HCT116 (cell line): Measurements from ENCODE around the gene QKI. TPM values are rescaled to one million over a fixed set of nuclear protein-coding genes. Genes with fewer than 3 reads are reported as not detected.

Experiments used
- ATAC-seq: fragments of 200-7000 bp; cut with Tn5 transposase; 2 replicates; pipeline ENCODE4 v1.9.1; 2020; ENCODE audit warnings: mild to moderate bottlenecking, moderate library complexity
- BruUV-seq: library from RNA; stranded (reverse); fragments of 400-500 nt; replicated peaks from 2 replicates; lab custom pipeline; 2021; lab: Mats Ljungman, UMichigan
- CTCF ChIA-PET: fragments of 300-600 bp; sonication (Branson Sonifier 250); formaldehyde crosslinking; loops from one replicate; lab custom pipeline; 2021; ENCODE audit warnings: antibody characterized with exemption; lab: Charles Lee
- POLR2A ChIA-PET: fragments of 300-600, 350-600 bp; sonication (Branson Sonifier 250); formaldehyde crosslinking; loops from one replicate; lab custom pipeline; 2021; ENCODE audit warnings: antibody characterized with exemption; lab: Charles Lee
- RAD21 ChIA-PET, 2 experiments: fragments of 300-600 bp; sonication (Branson Sonifier 250); formaldehyde crosslinking; loops; one replicate each; lab custom pipeline; 2023; ENCODE audit warnings: low total read pairs in 2 of 2; ENCODE audit not compliant: uncharacterized antibody in 2 of 2, unreplicated experiment in 2 of 2, low non-redundant PET in 1 of 2; lab: Charles Lee
- DNase-seq: peaks from one replicate; pipeline ENCODE4 v3.0.0-alpha.2; 2010; ENCODE audit warnings: low read depth, low spot score
- H2AFZ ChIP-seq: fragments of 200-600 bp; shearing (Covaris generic), sonication (generic); 2 replicates; pipeline ENCODE4 v1.6.1; 2017; ENCODE audit warnings: low read depth, mixed run types, mixed read lengths, antibody characterized with exemption, low read length; ENCODE audit not compliant: poor library complexity, severe bottlenecking
- H3K27ac ChIP-seq: 2 replicates; pipeline ENCODE4 v1.5.1; 2012; ENCODE audit warnings: low read depth, low read length
- H3K27me3 ChIP-seq: fragments of 200-600 bp; sonication (generic); 2 replicates; pipeline ENCODE4 v1.6.1; 2016; ENCODE audit warnings: mixed run types, low read length, mixed read lengths; ENCODE audit not compliant: insufficient read depth
- H3K36me3 ChIP-seq, 2 experiments: fragments of 200-500 bp in 1 of 2; fragments of 200-600 bp in 1 of 2; sonication (Bioruptor generic) in 1 of 2; sonication (generic) in 1 of 2; 2 replicates each; pipeline versions ENCODE4 v1.5.1 to v1.6.1; 2014 to 2016; ENCODE audit warnings: low read length in 2 of 2, inconsistent platforms in 1 of 2, mixed read lengths in 1 of 2, mixed run types in 1 of 2; ENCODE audit not compliant: insufficient read depth in 2 of 2, control insufficient read depth in 1 of 2
- H3K4me1 ChIP-seq, 2 experiments: fragments of 200-600 bp in 1 of 2; sonication (generic) in 1 of 2; 2 replicates each; pipeline versions ENCODE4 v1.5.1 to v1.6.1; 2012 to 2017; ENCODE audit warnings: low read length in 2 of 2, inconsistent platforms in 1 of 2, mild to moderate bottlenecking in 1 of 2, mixed read lengths in 1 of 2, mixed run types in 1 of 2, moderate library complexity in 1 of 2; ENCODE audit not compliant: insufficient read depth in 2 of 2, control insufficient read depth in 1 of 2
- H3K4me2 ChIP-seq: fragments of 200-600 bp; sonication (generic); 2 replicates; pipeline ENCODE4 v1.6.1; 2017; ENCODE audit warnings: mixed run types, low read length, mixed read lengths
- H3K4me3 ChIP-seq, 2 experiments: fragments of 200-600 bp in 1 of 2; sonication (generic) in 1 of 2; replicated peaks in 1 of 2; 2 replicates each; pipeline ENCODE4 v1.5.1; 2011 to 2016; ENCODE audit warnings: low read length in 2 of 2, control low read depth in 1 of 2, low read depth in 1 of 2, mild to moderate bottlenecking in 1 of 2, mixed read lengths in 1 of 2, mixed run types in 1 of 2
- H3K79me2 ChIP-seq: fragments of 200-600 bp; sonication (generic); 2 replicates; pipeline ENCODE4 v1.6.1; 2017; ENCODE audit warnings: mild to moderate bottlenecking, mixed run types, low read length, moderate library complexity, mixed read lengths; ENCODE audit not compliant: insufficient read depth
- H3K9ac ChIP-seq: fragments of 200-600 bp; sonication (generic); 2 replicates; pipeline ENCODE4 v1.6.1; 2016; ENCODE audit warnings: low read length, mixed read lengths
- H3K9me2 ChIP-seq: fragments of 200-600 bp; sonication (generic), shearing (Covaris generic); 2 replicates; pipeline ENCODE4 v1.6.1; 2017; ENCODE audit warnings: mixed run types, mild to moderate bottlenecking, moderate library complexity; ENCODE audit not compliant: insufficient read depth
- H3K9me3 ChIP-seq, 2 experiments: fragments of 200-500 bp in 1 of 2; fragments of 200-600 bp in 1 of 2; sonication (Bioruptor generic) in 1 of 2; sonication (generic) in 1 of 2; 2 replicates each; pipeline ENCODE4 v1.6.1; 2014 to 2017; ENCODE audit warnings: low read length in 2 of 2, mixed read lengths in 2 of 2, inconsistent platforms in 1 of 2, low read depth in 1 of 2, mild to moderate bottlenecking in 1 of 2, mixed run types in 1 of 2, moderate library complexity in 1 of 2; ENCODE audit not compliant: control insufficient read depth in 1 of 2, insufficient read depth in 1 of 2
- H4K20me1 ChIP-seq: fragments of 200-600 bp; sonication (generic), shearing (Covaris generic); 2 replicates; pipeline ENCODE4 v1.6.1; 2017; ENCODE audit warnings: mixed run types, mild to moderate bottlenecking, moderate library complexity; ENCODE audit not compliant: insufficient read depth
- ATF3 ChIP-seq: IDR thresholded peaks from 2 replicates; pipeline ENCODE4 v1.6.1; 2012
- CEBPB ChIP-seq: IDR thresholded peaks from 2 replicates; pipeline ENCODE4 v1.6.1; 2012; ENCODE audit warnings: low read depth
- EGR1 ChIP-seq: IDR thresholded peaks from 2 replicates; pipeline ENCODE4 v1.6.1; 2012; ENCODE audit warnings: low read depth
- EZH2phosphoT487 ChIP-seq: fragments of 200-600 bp; IDR thresholded peaks from 2 replicates; pipeline ENCODE4 v1.6.1; 2018; ENCODE audit warnings: antibody characterized with exemption, borderline replicate concordance
- FOSL1 ChIP-seq: IDR thresholded peaks from 2 replicates; pipeline ENCODE4 v1.6.1; 2012; ENCODE audit warnings: low read depth
- JUND ChIP-seq: IDR thresholded peaks from 2 replicates; pipeline ENCODE4 v1.6.1; 2012
- MAX ChIP-seq: IDR thresholded peaks from 2 replicates; pipeline ENCODE4 v1.6.1; 2012
- POLR2AphosphoS5 ChIP-seq: IDR thresholded peaks from 2 replicates; pipeline ENCODE4 v1.6.1; 2011; ENCODE audit warnings: mild to moderate bottlenecking, low read depth, low read length, moderate library complexity
- REST ChIP-seq: IDR thresholded peaks from 2 replicates; pipeline ENCODE4 v1.6.1; 2012; ENCODE audit warnings: low read depth
- SIN3A ChIP-seq: IDR thresholded peaks from 2 replicates; pipeline ENCODE4 v1.6.1; 2012; ENCODE audit warnings: low read depth
- SRF ChIP-seq: IDR thresholded peaks from 2 replicates; pipeline ENCODE4 v1.6.1; 2012; ENCODE audit warnings: low read depth
- TCF7L2 ChIP-seq: IDR thresholded peaks from 2 replicates; pipeline ENCODE4 v1.7.0; 2011; ENCODE audit warnings: borderline replicate concordance, inconsistent platforms; ENCODE audit not compliant: insufficient read depth, insufficient read length; ENCODE audit errors: extremely low read depth
- YY1 ChIP-seq: IDR thresholded peaks from 2 replicates; pipeline ENCODE4 v1.6.1; 2011; ENCODE audit warnings: low read length, low read depth, moderate library complexity, mild to moderate bottlenecking; ENCODE audit not compliant: insufficient replicate concordance; ENCODE audit errors: extremely low read depth
- ZBTB33 ChIP-seq: IDR thresholded peaks from 2 replicates; pipeline ENCODE4 v1.6.1; 2011; ENCODE audit warnings: mild to moderate bottlenecking, low read length, moderate library complexity; ENCODE audit not compliant: insufficient replicate concordance; ENCODE audit errors: extremely low read depth
- ZFX ChIP-seq: fragments of 450-650 bp; IDR thresholded peaks from 2 replicates; pipeline ENCODE4 v1.6.1; 2017
- intact Hi-C: fragments of 100-400 bp; cut with micrococcal nuclease; formaldehyde crosslinking; loops from 2 replicates; pipeline ENCODE4 v1.10.0; 2022
- total RNA-seq: library from RNA; stranded (reverse); gene quantifications from one replicate; pipeline ENCODE4 v1.2.1, GENCODE V29; 2021; ENCODE audit not compliant: unreplicated experiment

The QKI gene
- total RNA-seq, 1 experiment from 2014 or later, result 35.3 TPM

- H3K36me3 ChIP-seq, result no peaks in the 10 kb centered on the region
- peak overlapping the region; percentile 2 for H2AFZ ChIP-seq
- TF ChIP-seq CEBPB (peak; percentile 11; the same call in 1 of the 2 replicates), JUND (no peak), TCF7L2 (peak; percentile 57), FOSL1 (0 out of 2 replicates have a peak, but pooled peaks have one; percentile 24), EZH2phosphoT487 (no peak)
- no peak overlapping the region; the same call in 1 of the 2 replicates for H3K4me2 ChIP-seq
- ChIA-PET POLR2A (no interaction called here), CTCF (no interaction called here), RAD21 (no interaction called here)
- BruUV-seq, result no TSS peak
- no peaks in the 10 kb centered on the region for H3K27me3 ChIP-seq
- H3K27ac ChIP-seq, result no peak overlapping the region
- H3K9me2 ChIP-seq, result no peaks in the 10 kb centered on the region
- H3K9me3 ChIP-seq, result no peaks in the 10 kb centered on the region; a peak in 1 of 4 replicates
- H3K4me1 ChIP-seq, result peaks cover 5 to 29% of the 10 kb centered on the region in 2 experiments; a peak in 3 of 4 replicates
- no peak overlapping the region for H3K4me3 ChIP-seq
- DNase-seq (peak; percentile 32), ATAC-seq (no peak)
- no peaks in the 10 kb centered on the region for H4K20me1 ChIP-seq
- intact Hi-C loops, result no loop called here
- no peaks in the 10 kb centered on the region for H3K79me2 ChIP-seq
- no peak overlapping the region for H3K9ac ChIP-seq
These were observed 30.6 kb upstream of the QKI start for GRCh38 chr6:163383912-163384311.

GRCh38 chr6:163384510-163384909 lies 30.0 kb upstream of the QKI start:
- H3K27me3 ChIP-seq, result no peaks in the 10 kb centered on the region
- H3K4me3 ChIP-seq, result no peak overlapping the region
- no peaks in the 10 kb centered on the region for H3K36me3 ChIP-seq
- ATAC-seq (no peak), DNase-seq (no peak)
- no peaks in the 10 kb centered on the region for H3K9me2 ChIP-seq
- H3K4me1 ChIP-seq, result peaks cover 5 to 29% of the 10 kb centered on the region in 2 experiments; a peak in 3 of 4 replicates
- no peak overlapping the region for H3K4me2 ChIP-seq
- RAD21 ChIA-PET, result no interaction called here
- BruUV-seq, result no TSS peak
- H3K9ac ChIP-seq, result no peak overlapping the region
- peak overlapping the region; percentile 2 for H2AFZ ChIP-seq
- H3K9me3 ChIP-seq, result no peaks in the 10 kb centered on the region; a peak in 1 of 4 replicates
- intact Hi-C loops, result no loop called here
- no peak overlapping the region for H3K27ac ChIP-seq
- no peaks in the 10 kb centered on the region for H4K20me1 ChIP-seq
- H3K79me2 ChIP-seq, result no peaks in the 10 kb centered on the region
- POLR2A ChIA-PET, result no interaction called here
- CTCF ChIA-PET, result no interaction called here
- TF ChIP-seq ZFX (no peak), CEBPB (no peak), YY1 (no peak), ATF3 (no peak), ZBTB33 (no peak), POLR2AphosphoS5 (no peak), TCF7L2 (no peak), EGR1 (no peak), SIN3A (no peak), FOSL1 (no peak), MAX (no peak), REST (no peak), SRF (no peak)
